HCT116 (cell line): ENCODE data around the gene MAPK10. TPM values are rescaled to one million over a fixed set of nuclear protein-coding genes. Genes with fewer than 3 reads are reported as not detected.

Experiments used
- ATAC-seq: fragments of 200-7000 bp; cut with Tn5 transposase; 2 replicates; pipeline ENCODE4 v1.9.1; 2020; ENCODE audit warnings: mild to moderate bottlenecking, moderate library complexity
- BruUV-seq: library from RNA; stranded (reverse); fragments of 400-500 nt; replicated peaks from 2 replicates; lab custom pipeline; 2021; lab: Mats Ljungman, UMichigan
- CTCF ChIA-PET: fragments of 300-600 bp; sonication (Branson Sonifier 250); formaldehyde crosslinking; loops from one replicate; lab custom pipeline; 2021; ENCODE audit warnings: antibody characterized with exemption; lab: Charles Lee
- POLR2A ChIA-PET: fragments of 300-600, 350-600 bp; sonication (Branson Sonifier 250); formaldehyde crosslinking; loops from one replicate; lab custom pipeline; 2021; ENCODE audit warnings: antibody characterized with exemption; lab: Charles Lee
- RAD21 ChIA-PET, 2 experiments: fragments of 300-600 bp; sonication (Branson Sonifier 250); formaldehyde crosslinking; loops; one replicate each; lab custom pipeline; 2023; ENCODE audit warnings: low total read pairs in 2 of 2; ENCODE audit not compliant: uncharacterized antibody in 2 of 2, unreplicated experiment in 2 of 2, low non-redundant PET in 1 of 2; lab: Charles Lee
- DNase-seq: peaks from one replicate; pipeline ENCODE4 v3.0.0-alpha.2; 2010; ENCODE audit warnings: low read depth, low spot score
- H2AFZ ChIP-seq: fragments of 200-600 bp; shearing (Covaris generic), sonication (generic); 2 replicates; pipeline ENCODE4 v1.6.1; 2017; ENCODE audit warnings: low read depth, mixed run types, mixed read lengths, antibody characterized with exemption, low read length; ENCODE audit not compliant: poor library complexity, severe bottlenecking
- H3K27ac ChIP-seq: 2 replicates; pipeline ENCODE4 v1.5.1; 2012; ENCODE audit warnings: low read depth, low read length
- H3K27me3 ChIP-seq: fragments of 200-600 bp; sonication (generic); 2 replicates; pipeline ENCODE4 v1.6.1; 2016; ENCODE audit warnings: mixed run types, low read length, mixed read lengths; ENCODE audit not compliant: insufficient read depth
- H3K36me3 ChIP-seq, 2 experiments: fragments of 200-500 bp in 1 of 2; fragments of 200-600 bp in 1 of 2; sonication (Bioruptor generic) in 1 of 2; sonication (generic) in 1 of 2; 2 replicates each; pipeline versions ENCODE4 v1.5.1 to v1.6.1; 2014 to 2016; ENCODE audit warnings: low read length in 2 of 2, inconsistent platforms in 1 of 2, mixed read lengths in 1 of 2, mixed run types in 1 of 2; ENCODE audit not compliant: insufficient read depth in 2 of 2, control insufficient read depth in 1 of 2
- H3K4me1 ChIP-seq, 2 experiments: fragments of 200-600 bp in 1 of 2; sonication (generic) in 1 of 2; 2 replicates each; pipeline versions ENCODE4 v1.5.1 to v1.6.1; 2012 to 2017; ENCODE audit warnings: low read length in 2 of 2, inconsistent platforms in 1 of 2, mild to moderate bottlenecking in 1 of 2, mixed read lengths in 1 of 2, mixed run types in 1 of 2, moderate library complexity in 1 of 2; ENCODE audit not compliant: insufficient read depth in 2 of 2, control insufficient read depth in 1 of 2
- H3K4me2 ChIP-seq: fragments of 200-600 bp; sonication (generic); 2 replicates; pipeline ENCODE4 v1.6.1; 2017; ENCODE audit warnings: mixed run types, low read length, mixed read lengths
- H3K4me3 ChIP-seq, 2 experiments: fragments of 200-600 bp in 1 of 2; sonication (generic) in 1 of 2; replicated peaks in 1 of 2; 2 replicates each; pipeline ENCODE4 v1.5.1; 2011 to 2016; ENCODE audit warnings: low read length in 2 of 2, control low read depth in 1 of 2, low read depth in 1 of 2, mild to moderate bottlenecking in 1 of 2, mixed read lengths in 1 of 2, mixed run types in 1 of 2
- H3K79me2 ChIP-seq: fragments of 200-600 bp; sonication (generic); 2 replicates; pipeline ENCODE4 v1.6.1; 2017; ENCODE audit warnings: mild to moderate bottlenecking, mixed run types, low read length, moderate library complexity, mixed read lengths; ENCODE audit not compliant: insufficient read depth
- H3K9ac ChIP-seq: fragments of 200-600 bp; sonication (generic); 2 replicates; pipeline ENCODE4 v1.6.1; 2016; ENCODE audit warnings: low read length, mixed read lengths
- H3K9me2 ChIP-seq: fragments of 200-600 bp; sonication (generic), shearing (Covaris generic); 2 replicates; pipeline ENCODE4 v1.6.1; 2017; ENCODE audit warnings: mixed run types, mild to moderate bottlenecking, moderate library complexity; ENCODE audit not compliant: insufficient read depth
- H3K9me3 ChIP-seq, 2 experiments: fragments of 200-500 bp in 1 of 2; fragments of 200-600 bp in 1 of 2; sonication (Bioruptor generic) in 1 of 2; sonication (generic) in 1 of 2; 2 replicates each; pipeline ENCODE4 v1.6.1; 2014 to 2017; ENCODE audit warnings: low read length in 2 of 2, mixed read lengths in 2 of 2, inconsistent platforms in 1 of 2, low read depth in 1 of 2, mild to moderate bottlenecking in 1 of 2, mixed run types in 1 of 2, moderate library complexity in 1 of 2; ENCODE audit not compliant: control insufficient read depth in 1 of 2, insufficient read depth in 1 of 2
- H4K20me1 ChIP-seq: fragments of 200-600 bp; sonication (generic), shearing (Covaris generic); 2 replicates; pipeline ENCODE4 v1.6.1; 2017; ENCODE audit warnings: mixed run types, mild to moderate bottlenecking, moderate library complexity; ENCODE audit not compliant: insufficient read depth
- ATF3 ChIP-seq: IDR thresholded peaks from 2 replicates; pipeline ENCODE4 v1.6.1; 2012
- CBX3 ChIP-seq: IDR thresholded peaks from 2 replicates; pipeline ENCODE4 v1.6.1; 2012; ENCODE audit warnings: low read depth
- CEBPB ChIP-seq: IDR thresholded peaks from 2 replicates; pipeline ENCODE4 v1.6.1; 2012; ENCODE audit warnings: low read depth
- CTCF ChIP-seq, 3 experiments: fragments of 200-600 bp in 1 of 3; sonication (generic) in 1 of 3; IDR thresholded peaks in 2 of 3; conservative IDR thresholded peaks in 1 of 3; 2 replicates each; pipeline ENCODE4 v1.5.1; 2012 to 2017; ENCODE audit warnings: low read depth in 2 of 3, low read length in 2 of 3, antibody characterized with exemption in 1 of 3, borderline replicate concordance in 1 of 3, control low read depth in 1 of 3, mild to moderate bottlenecking in 1 of 3, mixed read lengths in 1 of 3, mixed run types in 1 of 3, moderate library complexity in 1 of 3; ENCODE audit not compliant: insufficient read depth in 1 of 3
- EGR1 ChIP-seq: IDR thresholded peaks from 2 replicates; pipeline ENCODE4 v1.6.1; 2012; ENCODE audit warnings: low read depth
- EZH2 ChIP-seq: fragments of 200-600 bp; sonication (generic); IDR thresholded peaks from 2 replicates; pipeline ENCODE4 v1.6.1; 2017; ENCODE audit warnings: antibody characterized with exemption, mixed run types
- EZH2phosphoT487 ChIP-seq: fragments of 200-600 bp; IDR thresholded peaks from 2 replicates; pipeline ENCODE4 v1.6.1; 2018; ENCODE audit warnings: antibody characterized with exemption, borderline replicate concordance
- FOSL1 ChIP-seq: IDR thresholded peaks from 2 replicates; pipeline ENCODE4 v1.6.1; 2012; ENCODE audit warnings: low read depth
- RAD21 ChIP-seq: IDR thresholded peaks from 2 replicates; pipeline ENCODE4 v1.6.1; 2012; ENCODE audit warnings: low read depth, mild to moderate bottlenecking
- SIN3A ChIP-seq: IDR thresholded peaks from 2 replicates; pipeline ENCODE4 v1.6.1; 2012; ENCODE audit warnings: low read depth
- SP1 ChIP-seq: IDR thresholded peaks from 2 replicates; pipeline ENCODE4 v1.6.1; 2012; ENCODE audit warnings: low read depth
- SRF ChIP-seq: IDR thresholded peaks from 2 replicates; pipeline ENCODE4 v1.6.1; 2012; ENCODE audit warnings: low read depth
- YY1 ChIP-seq: IDR thresholded peaks from 2 replicates; pipeline ENCODE4 v1.6.1; 2011; ENCODE audit warnings: low read length, low read depth, moderate library complexity, mild to moderate bottlenecking; ENCODE audit not compliant: insufficient replicate concordance; ENCODE audit errors: extremely low read depth
- ZBTB33 ChIP-seq: IDR thresholded peaks from 2 replicates; pipeline ENCODE4 v1.6.1; 2011; ENCODE audit warnings: mild to moderate bottlenecking, low read length, moderate library complexity; ENCODE audit not compliant: insufficient replicate concordance; ENCODE audit errors: extremely low read depth
- ZFX ChIP-seq: fragments of 450-650 bp; IDR thresholded peaks from 2 replicates; pipeline ENCODE4 v1.6.1; 2017
- ZNF274 ChIP-seq: fragments of 200-500 bp; sonication (Bioruptor generic); IDR thresholded peaks from 2 replicates; pipeline ENCODE4 v1.6.1; 2014; ENCODE audit warnings: mild to moderate bottlenecking, low read depth, low read length, inconsistent platforms
- intact Hi-C: fragments of 100-400 bp; cut with micrococcal nuclease; formaldehyde crosslinking; loops from 2 replicates; pipeline ENCODE4 v1.10.0; 2022
- total RNA-seq: library from RNA; stranded (reverse); gene quantifications from one replicate; pipeline ENCODE4 v1.2.1, GENCODE V29; 2021; ENCODE audit not compliant: unreplicated experiment
- TF ChIP-seq, protein P1 (sequence below): IDR thresholded peaks from 2 replicates; pipeline ENCODE4 v1.6.1; 2012

MAPK10 gene
- total RNA-seq, 1 experiment from 2014 or later: 0.52 TPM

DNA sequence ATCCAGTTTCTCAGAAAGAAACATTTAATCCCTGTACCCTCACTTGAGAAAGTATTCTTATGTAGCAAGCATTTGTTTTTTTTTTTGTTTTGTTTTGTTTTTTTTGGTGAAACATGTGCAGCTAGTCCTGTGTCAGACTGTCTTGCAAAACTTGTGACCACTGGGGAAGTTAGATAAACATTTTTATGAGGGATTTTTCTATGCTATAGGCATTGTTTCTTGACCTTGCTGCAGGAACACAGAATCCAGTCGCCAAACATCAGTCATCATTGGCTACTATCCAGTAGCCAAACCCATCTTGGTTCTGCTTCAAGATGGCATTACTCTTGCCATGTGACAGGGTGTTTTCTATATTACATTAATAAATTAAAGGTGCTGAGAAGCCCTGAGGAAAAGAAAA, 7.7 kb upstream of the MAPK10 start:
- Histone ChIP-seq H3K4me3 (no peak overlapping the region), H3K79me2 (no peaks in the 10 kb centered on the region), H4K20me1 (no peaks in the 10 kb centered on the region), H3K4me1 (no peaks in the 10 kb centered on the region), H2AFZ (no peak overlapping the region), H3K4me2 (no peak overlapping the region), H3K9me2 (no peaks in the 10 kb centered on the region; the same call in 1 of the 2 replicates), H3K9me3 (no peaks in the 10 kb centered on the region), H3K27me3 (no peaks in the 10 kb centered on the region), H3K36me3 (no peaks in the 10 kb centered on the region), H3K9ac (no peak overlapping the region), H3K27ac (no peak overlapping the region)
- ATAC-seq (no peak), DNase-seq (no peak)
- BruUV-seq: no TSS peak
- intact Hi-C loops: no loop called here
- POLR2A ChIA-PET: no interaction called here
- CTCF ChIA-PET: no interaction called here
- TF ChIP-seq, protein P1, sequence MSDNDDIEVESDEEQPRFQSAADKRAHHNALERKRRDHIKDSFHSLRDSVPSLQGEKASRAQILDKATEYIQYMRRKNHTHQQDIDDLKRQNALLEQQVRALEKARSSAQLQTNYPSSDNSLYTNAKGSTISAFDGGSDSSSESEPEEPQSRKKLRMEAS: no peak
- no peak for TF ChIP-seq ATF3
- TF ChIP-seq EZH2: no peak
- no peak for TF ChIP-seq FOSL1
- no peak for TF ChIP-seq SP1
- no peak for TF ChIP-seq SRF
- no peak for TF ChIP-seq YY1
- RAD21 ChIA-PET: no interaction called here

- no peaks in the 10 kb centered on the region for H3K27me3 ChIP-seq
- H3K79me2 ChIP-seq: no peaks in the 10 kb centered on the region
- RAD21 ChIA-PET: no interaction called here
- TF ChIP-seq CTCF (IDR thresholded peaks at IDR 0.05 in 2 of 3, conservative IDR thresholded peaks at IDR 0.05 in 1 of 3; ENCODE audit: borderline replicate concordance in 1 of 3, insufficient read depth in 1 of 3, low read depth in 2 of 3, low read length in 2 of 3) (no peak), EZH2phosphoT487 (no peak), ZNF274 (no peak), SRF (no peak), YY1 (no peak), SIN3A (no peak), EZH2 (no peak), ZBTB33 (no peak), ATF3 (no peak), CEBPB (no peak), SP1 (no peak), ZFX (no peak), CBX3 (no peak), RAD21 (no peak), EGR1 (no peak)
- H3K9ac ChIP-seq: no peak overlapping the region
- intact Hi-C loops: no loop called here
- no peak overlapping the region for H3K27ac ChIP-seq
- no peaks in the 10 kb centered on the region for H4K20me1 ChIP-seq
- no peak for ATAC-seq
- CTCF ChIA-PET: no interaction called here
- POLR2A ChIA-PET: no interaction called here
- H3K9me3 ChIP-seq: no peaks in the 10 kb centered on the region
- no peak for DNase-seq
- no peak overlapping the region for H3K4me2 ChIP-seq
- H3K36me3 ChIP-seq: no peaks in the 10 kb centered on the region
- H3K4me3 ChIP-seq: no peak overlapping the region
- H3K4me1 ChIP-seq: no peaks in the 10 kb centered on the region
- no peak overlapping the region for H2AFZ ChIP-seq
- BruUV-seq: no TSS peak
- no peaks in the 10 kb centered on the region; the same call in 1 of the 2 replicates for H3K9me2 ChIP-seq
These were observed 7.1 kb upstream of the MAPK10 start for GRCh38 chr4:86366920-86367319.
